ENCODE data around the gene MAP3K15. TPM values are rescaled to one million over a fixed set of nuclear protein-coding genes. Genes with fewer than 3 reads are reported as not detected.

The MAP3K15 gene
- total and polyA plus RNA-seq, 2 experiments from 2014 or later: not detected

GRCh38 chrX:19555683-19556082, 40.4 kb upstream of the MAP3K15 start:
- in situ Hi-C loops (cut with MboI): no loop called here
- no peaks in the 10 kb centered on the region for H3K79me2 ChIP-seq (ENCODE audit: insufficient read depth)
- 96 to 98% methylated on average over 4 to 5 of the region's 5 CpGs for WGBS, 2 experiments (ENCODE audit: low coverage in 1 of 2, low lambda C conversion rate in 2 of 2, missing lambda C conversion rate in 2 of 2)
- H2AFZ ChIP-seq: no peak overlapping the region
- H3K4me3 ChIP-seq: no peak overlapping the region
- H3K36me3 ChIP-seq (ENCODE audit: low read depth): no peaks in the 10 kb centered on the region
- H3K4me1 ChIP-seq (ENCODE audit: insufficient read depth): peaks cover 23% of the 10 kb centered on the region
- no peaks in the 10 kb centered on the region for H3K27me3 ChIP-seq (replicated peaks; ENCODE audit: insufficient read depth)
- no peak overlapping the region for H3K4me2 ChIP-seq (ENCODE audit: unreplicated experiment)
- 0 out of 2 replicates have a peak overlapping the region, but pooled peaks have one; percentile 50 for H3K9ac ChIP-seq
- no peak for DNase-seq
- H3K9me2 ChIP-seq (ENCODE audit: insufficient read depth): no peaks in the 10 kb centered on the region
- TF ChIP-seq EZH2 (IDR thresholded peaks at IDR 0.05; ENCODE audit: insufficient read depth, poor library complexity, severe bottlenecking): no peak
- no peak for TF ChIP-seq EZH2phosphoT487 (IDR thresholded peaks at IDR 0.05; ENCODE audit: insufficient read depth, low read depth)
- peaks cover 8% of the 10 kb centered on the region; the same call in 1 of the 2 replicates for H3F3A ChIP-seq (ENCODE audit: insufficient read depth)
- H3K27ac ChIP-seq: peak overlapping the region; percentile 79
- H4K20me1 ChIP-seq (ENCODE audit: insufficient read depth): no peaks in the 10 kb centered on the region
- H3K9me3 ChIP-seq (ENCODE audit: low read depth): no peaks in the 10 kb centered on the region

GRCh38 chrX:19555236-19555635, 39.9 kb upstream of the MAP3K15 start:
- Histone ChIP-seq H3K9ac (peak overlapping the region; percentile 50), H4K20me1 (ENCODE audit: insufficient read depth) (no peaks in the 10 kb centered on the region), H3K4me2 (ENCODE audit: unreplicated experiment) (peak overlapping the region; percentile 53), H2AFZ (no peak overlapping the region), H3K4me1 (ENCODE audit: insufficient read depth) (peaks cover 23% of the 10 kb centered on the region), H3K9me3 (ENCODE audit: low read depth) (no peaks in the 10 kb centered on the region), H3K27me3 (replicated peaks; ENCODE audit: insufficient read depth) (no peaks in the 10 kb centered on the region), H3K79me2 (ENCODE audit: insufficient read depth) (no peaks in the 10 kb centered on the region), H3F3A (ENCODE audit: insufficient read depth) (peaks cover 8% of the 10 kb centered on the region; the same call in 1 of the 2 replicates), H3K4me3 (peak overlapping the region; percentile 35; the same call in 1 of the 2 replicates), H3K36me3 (ENCODE audit: low read depth) (no peaks in the 10 kb centered on the region), H3K27ac (peak overlapping the region; percentile 79), H3K9me2 (ENCODE audit: insufficient read depth) (no peaks in the 10 kb centered on the region)
- TF ChIP-seq EZH2phosphoT487 (IDR thresholded peaks at IDR 0.05; ENCODE audit: insufficient read depth, low read depth): no peak
- TF ChIP-seq EZH2 (IDR thresholded peaks at IDR 0.05; ENCODE audit: insufficient read depth, poor library complexity, severe bottlenecking): no peak
- WGBS, 2 experiments (ENCODE audit: low coverage in 1 of 2, low lambda C conversion rate in 2 of 2, missing lambda C conversion rate in 2 of 2): 62 to 68% methylated on average over 5 of the region's 5 CpGs
- in situ Hi-C loops (cut with MboI): no loop called here
- no peak for DNase-seq

- peak overlapping the region; percentile 50 for H3K9ac ChIP-seq
- 3 to 5% methylated on average over 3 of the region's 3 CpGs for WGBS, 2 experiments (ENCODE audit: low coverage in 1 of 2, low lambda C conversion rate in 2 of 2, missing lambda C conversion rate in 2 of 2)
Measured at GRCh38 chrX:19554786-19555185, 39.5 kb upstream of the MAP3K15 start.

GRCh38 chrX:19552793-19553192, 37.5 kb upstream of the MAP3K15 start:
- TF ChIP-seq EZH2 (IDR thresholded peaks at IDR 0.05; ENCODE audit: insufficient read depth, poor library complexity, severe bottlenecking) (no peak), EZH2phosphoT487 (IDR thresholded peaks at IDR 0.05; ENCODE audit: insufficient read depth, low read depth) (no peak)
- H3K4me2 ChIP-seq (ENCODE audit: unreplicated experiment): no peak overlapping the region
- WGBS, 2 experiments (ENCODE audit: low coverage in 1 of 2, low lambda C conversion rate in 2 of 2, missing lambda C conversion rate in 2 of 2): 72 to 78% methylated on average over 3 to 5 of the region's 6 CpGs
- H3K79me2 ChIP-seq (ENCODE audit: insufficient read depth): no peaks in the 10 kb centered on the region
- no peak for DNase-seq
- H3K36me3 ChIP-seq (ENCODE audit: low read depth): no peaks in the 10 kb centered on the region
- H3K27me3 ChIP-seq (replicated peaks; ENCODE audit: insufficient read depth): no peaks in the 10 kb centered on the region
- no peaks in the 10 kb centered on the region for H3K9me3 ChIP-seq (ENCODE audit: low read depth)
- H3K9ac ChIP-seq: no peak overlapping the region
- no peak overlapping the region for H3K27ac ChIP-seq
- H3K4me1 ChIP-seq (ENCODE audit: insufficient read depth): peaks cover 16% of the 10 kb centered on the region
- in situ Hi-C loops (cut with MboI): no loop called here
- H3K9me2 ChIP-seq (ENCODE audit: insufficient read depth): no peaks in the 10 kb centered on the region
- H4K20me1 ChIP-seq (ENCODE audit: insufficient read depth): no peaks in the 10 kb centered on the region
- H3F3A ChIP-seq (ENCODE audit: insufficient read depth): peaks cover 8% of the 10 kb centered on the region; the same call in 1 of the 2 replicates
- no peak overlapping the region for H3K4me3 ChIP-seq
- no peak overlapping the region for H2AFZ ChIP-seq

More at GRCh38 chrX:19554786-19555185, 39.5 kb upstream of the MAP3K15 start:
- in situ Hi-C loops (cut with MboI): no loop called here
- no peak overlapping the region for H2AFZ ChIP-seq
- H4K20me1 ChIP-seq (ENCODE audit: insufficient read depth): no peaks in the 10 kb centered on the region
- no peaks in the 10 kb centered on the region for H3K9me3 ChIP-seq (ENCODE audit: low read depth)
- no peaks in the 10 kb centered on the region for H3K36me3 ChIP-seq (ENCODE audit: low read depth)
- H3K9me2 ChIP-seq (ENCODE audit: insufficient read depth): no peaks in the 10 kb centered on the region
- peak overlapping the region; percentile 79 for H3K27ac ChIP-seq
- DNase-seq: peak; percentile 88
- H3K27me3 ChIP-seq (replicated peaks; ENCODE audit: insufficient read depth): no peaks in the 10 kb centered on the region
- TF ChIP-seq EZH2phosphoT487 (IDR thresholded peaks at IDR 0.05; ENCODE audit: insufficient read depth, low read depth): no peak
- TF ChIP-seq EZH2 (IDR thresholded peaks at IDR 0.05; ENCODE audit: insufficient read depth, poor library complexity, severe bottlenecking): no peak
- peaks cover 23% of the 10 kb centered on the region for H3K4me1 ChIP-seq (ENCODE audit: insufficient read depth)
- H3K4me2 ChIP-seq (ENCODE audit: unreplicated experiment): peak overlapping the region; percentile 53
- H3K79me2 ChIP-seq (ENCODE audit: insufficient read depth): no peaks in the 10 kb centered on the region
- H3K4me3 ChIP-seq: no peak overlapping the region
- H3F3A ChIP-seq (ENCODE audit: insufficient read depth): peaks cover 8% of the 10 kb centered on the region; the same call in 1 of the 2 replicates

All from GM23248 (cell line).